ENCODE data around the gene LCK.

Gene LCK

GRCh38 chr1:32215629-32216480 lies 35.2 kb upstream of the LCK start:
- Histone ChIP-seq H3K27me3 (replicated peaks in 2 of 5; ENCODE audit: control insufficient read depth in 4 of 5, insufficient read depth in 5 of 5, low read length in 4 of 5) (no peaks in the 10 kb centered on the region), H3K27ac (ENCODE audit: insufficient read depth in 1 of 2, low read depth in 1 of 2, low read length in 2 of 2, poor library complexity in 1 of 2, severe bottlenecking in 2 of 2) (no peak overlapping the region), H3K36me3 (ENCODE audit: control insufficient read depth in 4 of 4, insufficient read depth in 4 of 4, low read length in 3 of 4) (peaks cover 5 to 35% (median 16%) of the 10 kb centered on the region in 4 experiments), H3K9me3 (ENCODE audit: control extremely low read depth in 1 of 5, control insufficient read depth in 4 of 5, insufficient read depth in 2 of 5, low read depth in 1 of 5, low read length in 4 of 5) (no peaks in the 10 kb centered on the region), H3K4me3 (ENCODE audit: control insufficient read depth in 1 of 7, extremely low read depth in 1 of 7, insufficient read depth in 4 of 7, low read depth in 2 of 7, low read length in 6 of 7) (no peak overlapping the region), H3K4me1 (ENCODE audit: control extremely low read depth in 1 of 4, control insufficient read depth in 4 of 4, insufficient read depth in 4 of 4, low read length in 3 of 4) (peaks cover 0 to 2% (median under 1%) of the 10 kb centered on the region in 4 experiments)
- WGBS (ENCODE audit: insufficient coverage): 96% methylated on average over 6 of the region's 10 CpGs
- peak; percentile 57 to 75 (median 62) for DNase-seq
- ChIA-PET CTCF (interaction anchor here (0.7 to 5.4 kb wide), 36 partner anchors 9 to 184 kb away, joined by 3 to 50 read pairs (median 4); partner anchors contain the start of genes CCDC28B, DCDC2B, FAM167B and FAM229A), POLR2A (interaction anchor here (1.2 to 1.6 kb wide), 2 partner anchors 25 to 120 kb away, joined by 4 to 6 read pairs; partner anchors contain the start of gene MARCKSL1)

GRCh38 chr1:32216566-32216965 lies 34.5 kb upstream of the LCK start:
- Histone ChIP-seq H3K36me3 (ENCODE audit: control insufficient read depth in 4 of 4, insufficient read depth in 4 of 4, low read length in 3 of 4) (peaks cover 5 to 35% (median 16%) of the 10 kb centered on the region in 4 experiments), H3K4me1 (ENCODE audit: control extremely low read depth in 1 of 4, control insufficient read depth in 4 of 4, insufficient read depth in 4 of 4, low read length in 3 of 4) (peaks cover 2 to 9% (median 7%) of the 10 kb centered on the region in 4 experiments), H3K27ac (ENCODE audit: insufficient read depth in 1 of 2, low read depth in 1 of 2, low read length in 2 of 2, poor library complexity in 1 of 2, severe bottlenecking in 2 of 2) (no peak overlapping the region), H3K9me3 (ENCODE audit: control extremely low read depth in 1 of 5, control insufficient read depth in 4 of 5, insufficient read depth in 2 of 5, low read depth in 1 of 5, low read length in 4 of 5) (no peaks in the 10 kb centered on the region), H3K27me3 (replicated peaks in 2 of 5; ENCODE audit: control insufficient read depth in 4 of 5, insufficient read depth in 5 of 5, low read length in 4 of 5) (no peaks in the 10 kb centered on the region), H3K4me3 (ENCODE audit: control insufficient read depth in 1 of 7, extremely low read depth in 1 of 7, insufficient read depth in 4 of 7, low read depth in 2 of 7, low read length in 6 of 7) (no peak overlapping the region)
- POLR2A ChIA-PET: interaction anchor here (0.7 to 1.6 kb wide), 3 partner anchors 24 to 120 kb away, joined by 3 to 6 read pairs (median 3); partner anchors contain the start of gene MARCKSL1
- WGBS (ENCODE audit: insufficient coverage): 96% methylated on average over 4 of the region's 5 CpGs
- CTCF ChIA-PET: interaction anchor here (0.9 to 5.4 kb wide), 22 partner anchors 9 to 170 kb away, joined by 3 to 50 read pairs (median 4); partner anchors contain the start of genes CCDC28B, DCDC2B, FAM167B and FAM229A
- no peak for DNase-seq

- ChIA-PET CTCF (interaction anchor here (0.7 to 2.8 kb wide), 5 partner anchors 9 to 149 kb away, joined by 3 to 14 read pairs (median 3); no protein-coding TSS in a partner anchor), POLR2A (interaction anchor here (0.6 kb wide), 1 partner anchor 99 kb away, joined by 3 read pairs; no protein-coding TSS in a partner anchor)
Observed at GRCh38 chr1:32219022-32219421, 32.0 kb upstream of the LCK start.

GRCh38 chr1:32220746-32221580 lies 30.1 kb upstream of the LCK start:
- peak overlapping the region in 1 of 2 experiments; percentile 100 for H3K27ac ChIP-seq (ENCODE audit: insufficient read depth in 1 of 2, low read depth in 1 of 2, low read length in 2 of 2, poor library complexity in 1 of 2, severe bottlenecking in 2 of 2)
- H3K36me3 ChIP-seq (ENCODE audit: control insufficient read depth in 4 of 4, insufficient read depth in 4 of 4, low read length in 3 of 4): peaks cover 7 to 39% (median 16%) of the 10 kb centered on the region in 4 experiments
- POLR2A ChIA-PET: interaction anchor here (0.8 kb wide), 1 partner anchor 19 kb away, joined by 3 read pairs; no protein-coding TSS in a partner anchor

More at GRCh38 chr1:32219022-32219421, 32.0 kb upstream of the LCK start:
- DNase-seq: no peak
- H3K4me1 ChIP-seq (ENCODE audit: control extremely low read depth in 1 of 4, control insufficient read depth in 4 of 4, insufficient read depth in 4 of 4, low read length in 3 of 4): peaks cover 3 to 27% (median 22%) of the 10 kb centered on the region in 4 experiments
- H3K36me3 ChIP-seq (ENCODE audit: control insufficient read depth in 4 of 4, insufficient read depth in 4 of 4, low read length in 3 of 4): peaks cover 9 to 39% (median 20%) of the 10 kb centered on the region in 4 experiments
- no peaks in the 10 kb centered on the region for H3K27me3 ChIP-seq (replicated peaks in 2 of 5; ENCODE audit: control insufficient read depth in 4 of 5, insufficient read depth in 5 of 5, low read length in 4 of 5)
- no peak overlapping the region for H3K4me3 ChIP-seq (ENCODE audit: control insufficient read depth in 1 of 7, extremely low read depth in 1 of 7, insufficient read depth in 4 of 7, low read depth in 2 of 7, low read length in 6 of 7)
- WGBS (ENCODE audit: insufficient coverage): 100% methylated on average over 2 of the region's 7 CpGs
- H3K27ac ChIP-seq (ENCODE audit: insufficient read depth in 1 of 2, low read depth in 1 of 2, low read length in 2 of 2, poor library complexity in 1 of 2, severe bottlenecking in 2 of 2): no peak overlapping the region
- no peaks in the 10 kb centered on the region for H3K9me3 ChIP-seq (ENCODE audit: control extremely low read depth in 1 of 5, control insufficient read depth in 4 of 5, insufficient read depth in 2 of 5, low read depth in 1 of 5, low read length in 4 of 5)

GRCh38 chr1:32221581-32221979 lies 29.5 kb upstream of the LCK start:
- Histone ChIP-seq H3K4me1 (ENCODE audit: control extremely low read depth in 1 of 4, control insufficient read depth in 4 of 4, insufficient read depth in 4 of 4, low read length in 3 of 4) (peaks cover 3 to 29% (median 22%) of the 10 kb centered on the region in 4 experiments), H3K27ac (ENCODE audit: insufficient read depth in 1 of 2, low read depth in 1 of 2, low read length in 2 of 2, poor library complexity in 1 of 2, severe bottlenecking in 2 of 2) (peak overlapping the region; percentile 99 to 100), H3K27me3 (replicated peaks in 2 of 5; ENCODE audit: control insufficient read depth in 4 of 5, insufficient read depth in 5 of 5, low read length in 4 of 5) (no peaks in the 10 kb centered on the region), H3K36me3 (ENCODE audit: control insufficient read depth in 4 of 4, insufficient read depth in 4 of 4, low read length in 3 of 4) (peaks cover 7 to 41% (median 17%) of the 10 kb centered on the region in 4 experiments), H3K4me3 (ENCODE audit: control insufficient read depth in 1 of 7, extremely low read depth in 1 of 7, insufficient read depth in 4 of 7, low read depth in 2 of 7, low read length in 6 of 7) (peak overlapping the region; percentile 65 to 97 (median 85)), H3K9me3 (ENCODE audit: control extremely low read depth in 1 of 5, control insufficient read depth in 4 of 5, insufficient read depth in 2 of 5, low read depth in 1 of 5, low read length in 4 of 5) (no peaks in the 10 kb centered on the region)
- WGBS (ENCODE audit: insufficient coverage): 29% methylated on average over 13 of the region's 13 CpGs
- DNase-seq: no peak
- ChIA-PET POLR2A (interaction anchor here (0.6 to 0.8 kb wide), 2 partner anchors 10 to 19 kb away, joined by 3 read pairs; no protein-coding TSS in a partner anchor), CTCF (interaction anchor here (1.1 to 3.0 kb wide), 3 partner anchors 14 to 41 kb away, joined by 3 to 15 read pairs (median 3); no protein-coding TSS in a partner anchor)

More at GRCh38 chr1:32220746-32221580, 30.1 kb upstream of the LCK start:
- peak overlapping the region in 6 of 7 experiments; percentile 73 to 97 (median 86) for H3K4me3 ChIP-seq (ENCODE audit: control insufficient read depth in 1 of 7, extremely low read depth in 1 of 7, insufficient read depth in 4 of 7, low read depth in 2 of 7, low read length in 6 of 7)
- H3K4me1 ChIP-seq (ENCODE audit: control extremely low read depth in 1 of 4, control insufficient read depth in 4 of 4, insufficient read depth in 4 of 4, low read length in 3 of 4): peaks cover 3 to 29% (median 22%) of the 10 kb centered on the region in 4 experiments
- 100% methylated on average over 3 of the region's 4 CpGs for WGBS (ENCODE audit: insufficient coverage)
- CTCF ChIA-PET: interaction anchor here (1.0 to 2.8 kb wide), 4 partner anchors 11 to 41 kb away, joined by 3 to 14 read pairs (median 3); partner anchors contain the start of gene CCDC28B
- no peaks in the 10 kb centered on the region for H3K27me3 ChIP-seq (replicated peaks in 2 of 5; ENCODE audit: control insufficient read depth in 4 of 5, insufficient read depth in 5 of 5, low read length in 4 of 5)
- no peak for DNase-seq
- H3K9me3 ChIP-seq (ENCODE audit: control extremely low read depth in 1 of 5, control insufficient read depth in 4 of 5, insufficient read depth in 2 of 5, low read depth in 1 of 5, low read length in 4 of 5): no peaks in the 10 kb centered on the region

Data from common myeloid progenitor, CD34-positive (primary cell).